ENCODE results near the gene TAPT1. TPM values are rescaled to one million over a fixed set of nuclear protein-coding genes. Genes with fewer than 3 reads are reported as not detected.
"Not testable (repeated sequence)": the region's sequence is repeated elsewhere in the genome, so short reads cannot be mapped to it uniquely, and the experiment has no call there.

TAPT1 gene
- polyA plus RNA-seq, 10 donors, result 23.6 to 43.0 (median 33.6) TPM

GRCh38 chr4:16183604-16184003 lies 42.7 kb downstream of the TAPT1 start:
- no peak for DNase-seq

DNA sequence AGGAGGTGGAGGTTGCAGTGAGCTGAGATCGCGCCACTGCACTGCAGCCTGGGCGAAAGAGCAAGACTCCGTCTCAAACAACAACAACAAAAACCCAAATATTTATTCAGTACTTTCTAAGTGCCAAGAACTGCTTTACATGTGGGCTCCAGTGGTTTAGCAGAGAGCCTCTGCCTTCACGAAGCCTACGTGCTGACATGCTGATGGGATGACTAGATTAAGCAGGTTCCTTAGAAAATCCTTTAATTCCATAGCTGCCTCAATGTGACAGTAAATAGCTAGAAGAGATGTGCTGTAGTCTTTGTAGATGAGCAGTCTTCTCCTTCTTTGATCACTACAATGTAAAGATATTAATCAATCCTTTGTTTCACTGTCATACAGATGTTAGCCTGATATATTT lies 49.6 kb downstream of the TAPT1 start:
- no peak for DNase-seq

DNA sequence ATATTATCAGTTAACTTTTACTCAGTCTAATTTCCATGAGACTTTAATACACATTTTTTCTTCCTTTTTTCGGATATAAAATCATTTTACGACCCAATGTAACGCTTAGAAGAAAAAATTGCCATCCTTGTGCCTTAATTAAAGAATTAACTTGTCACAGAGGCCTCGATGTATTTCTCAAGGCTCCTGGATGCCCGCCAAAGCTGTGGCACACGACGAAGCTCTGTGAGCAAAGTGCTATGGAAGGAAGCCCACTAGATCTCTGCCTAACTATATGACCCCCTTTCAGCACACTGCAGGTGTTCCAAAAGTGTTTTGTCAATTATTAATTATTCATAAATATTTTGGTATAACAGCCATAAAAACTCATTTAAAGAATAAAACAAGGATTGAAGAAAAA lies 54.4 kb downstream of the TAPT1 start:
- DNase-seq, result no peak

- DNase-seq, result no peak
Observed at GRCh38 chr4:16169490-16169889, 56.8 kb downstream of the TAPT1 start.

GRCh38 chr4:16168710-16169388 lies 57.4 kb downstream of the TAPT1 start:
- no peak for DNase-seq

GRCh38 chr4:16168144-16168543 lies 58.1 kb downstream of the TAPT1 start:
- no peak for DNase-seq

DNA sequence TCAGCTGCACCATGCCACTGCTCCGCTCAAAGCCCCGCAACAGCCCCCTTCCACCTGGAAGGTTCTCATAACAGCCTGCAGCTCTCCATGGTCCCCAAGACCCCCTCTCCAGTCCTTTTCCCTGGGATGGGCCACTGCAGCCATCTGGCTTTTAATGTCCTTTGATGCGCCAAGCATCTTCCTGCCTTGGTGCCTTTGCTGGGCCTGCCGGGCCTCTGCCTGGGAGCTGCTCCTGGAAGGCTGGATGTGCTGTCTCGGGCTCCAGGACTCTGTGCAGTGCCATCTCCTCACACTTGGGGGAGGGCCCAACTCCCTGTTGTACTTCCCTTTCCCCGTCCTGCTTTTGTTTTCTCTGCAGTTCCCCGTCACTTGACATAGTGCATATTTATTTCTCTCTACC lies 60.3 kb downstream of the TAPT1 start:
- DNase-seq, result no peak

- no peak for DNase-seq
Observed at GRCh38 chr4:16162891-16163290, 63.4 kb downstream of the TAPT1 start.

GRCh38 chr4:16161851-16162408 lies 64.3 kb downstream of the TAPT1 start:
- no peak for DNase-seq

DNA sequence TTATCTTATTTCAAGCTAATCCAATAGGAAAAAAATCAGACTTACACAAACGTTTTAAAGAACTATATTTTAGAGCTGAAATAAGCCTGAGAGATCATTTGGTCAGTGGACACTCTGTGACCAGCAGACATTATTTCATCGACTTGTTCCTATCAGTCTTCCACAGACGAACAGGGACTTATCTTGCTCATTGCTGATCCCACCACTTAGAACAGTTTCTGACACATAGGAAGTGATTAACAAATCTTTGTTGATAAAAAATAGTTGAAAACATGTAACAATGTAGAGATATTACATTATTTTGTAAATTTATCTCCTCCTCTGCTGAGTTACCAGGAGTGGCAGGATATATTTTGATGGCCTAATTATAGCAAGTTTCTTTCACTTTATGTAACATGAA lies 65.8 kb downstream of the TAPT1 start:
- no peak for DNase-seq

DNA sequence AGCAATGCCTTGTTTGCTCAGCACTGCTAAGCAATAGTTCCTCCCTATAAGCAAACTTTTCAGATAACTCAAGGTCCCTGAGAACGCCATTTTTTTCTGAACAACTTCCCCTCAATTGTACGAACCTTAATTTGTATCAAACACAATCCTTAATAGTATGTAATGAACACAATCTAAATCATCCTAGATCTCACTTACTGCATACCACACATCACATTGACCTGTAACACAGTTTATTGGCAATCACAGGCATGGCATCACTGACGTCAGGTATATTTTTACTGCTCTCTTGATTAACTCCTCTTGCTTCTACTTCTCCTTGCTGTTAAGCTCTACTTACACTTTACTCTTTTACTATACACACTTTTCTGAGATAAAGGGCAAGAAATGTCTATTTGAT lies 67.0 kb downstream of the TAPT1 start:
- no peak for DNase-seq

- no peak for DNase-seq
Observed at GRCh38 chr4:16158504-16158852, 67.8 kb downstream of the TAPT1 start.

GRCh38 chr4:16157609-16158503 lies 68.4 kb downstream of the TAPT1 start:
- no peak for DNase-seq

DNA sequence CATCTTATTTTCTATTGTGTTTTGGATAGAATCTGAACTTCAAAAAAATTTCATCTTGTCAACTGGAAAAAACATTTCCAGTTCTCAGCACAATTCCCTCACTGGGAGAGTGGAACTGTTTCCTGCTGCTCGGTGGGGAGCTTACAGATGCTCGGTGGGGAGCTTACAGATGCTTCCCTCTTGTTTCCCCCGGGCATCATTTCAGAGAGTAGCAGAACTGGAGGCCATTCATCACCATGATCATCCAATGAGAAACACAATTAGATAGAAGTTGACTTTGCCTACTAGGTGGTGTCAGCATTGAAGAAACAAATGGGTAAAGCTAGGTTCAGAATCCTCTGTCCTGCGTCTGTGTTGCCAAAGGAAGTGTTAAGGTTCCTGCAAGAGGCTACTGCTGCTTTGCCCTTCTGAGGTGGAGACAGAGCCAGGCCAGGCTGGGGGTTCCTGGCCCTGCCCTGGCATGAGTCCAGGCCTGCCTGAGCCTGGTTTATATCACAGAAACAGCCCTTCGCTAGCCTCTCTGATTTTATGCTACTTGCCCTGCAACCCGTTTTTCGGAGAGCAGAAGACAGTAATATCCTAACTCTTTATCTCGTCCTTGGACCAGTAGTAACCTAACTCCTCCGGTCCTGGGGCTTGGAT lies 70.6 kb downstream of the TAPT1 start:
- no peak for DNase-seq

GRCh38 chr4:16154451-16154850 lies 71.8 kb downstream of the TAPT1 start:
- DNase-seq, result peak in 1 of 3 donors; percentile 42

DNA sequence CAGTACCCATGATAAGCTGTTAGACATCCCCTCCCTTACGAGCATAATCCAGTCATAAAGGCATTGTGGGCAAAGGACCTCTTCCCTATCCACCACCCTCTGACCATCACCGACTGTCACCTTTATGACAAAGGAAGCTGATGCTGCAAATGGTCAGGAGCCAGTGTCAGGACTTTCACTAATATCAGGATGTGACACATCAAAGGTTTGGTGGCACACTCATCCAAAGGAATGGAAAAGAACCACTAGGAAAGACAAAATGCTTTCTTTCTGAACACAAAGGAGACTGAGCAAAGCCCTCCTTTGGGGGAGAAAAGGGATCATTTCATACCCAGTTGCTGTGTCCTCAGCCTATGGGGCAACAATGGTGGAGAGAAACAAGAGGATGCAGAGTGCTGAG lies 75.6 kb downstream of the TAPT1 start:
- DNase-seq, result no peak

- DNase-seq, result not testable (repeated sequence)
Observed at GRCh38 chr4:16144913-16145312, 81.4 kb downstream of the TAPT1 start.

DNA sequence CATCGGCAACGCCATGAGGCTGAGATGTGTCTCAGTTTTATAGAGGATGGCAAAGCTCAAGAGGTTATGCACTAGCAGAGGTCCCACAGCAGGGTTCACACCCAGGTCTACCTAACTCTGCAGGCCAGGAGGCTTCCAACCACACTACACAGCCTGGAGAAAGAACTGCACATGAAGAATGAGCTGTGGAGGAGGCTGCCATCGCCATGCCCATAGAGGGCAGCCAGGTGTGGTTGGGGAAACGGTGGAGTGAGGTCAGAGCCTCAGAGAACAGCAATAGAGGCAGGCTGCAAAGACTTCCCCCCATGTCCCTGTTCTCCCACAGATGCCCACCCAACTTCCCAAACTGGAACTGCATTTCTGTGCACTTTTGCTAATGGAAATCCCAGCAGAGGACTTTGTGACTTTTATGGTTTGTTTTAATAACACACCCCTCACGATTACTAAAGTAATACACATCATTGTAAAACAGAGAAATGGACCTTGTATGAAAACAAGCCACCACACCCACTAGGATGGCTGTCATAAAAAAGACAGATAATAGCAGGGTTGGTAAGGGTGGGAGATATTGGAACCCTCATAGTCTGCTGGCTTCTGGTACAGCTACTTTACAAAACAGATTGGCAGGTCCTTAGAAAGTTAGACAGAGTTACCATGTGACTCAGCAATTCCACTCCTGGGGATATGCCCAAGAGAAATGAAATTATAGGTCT lies 83.5 kb downstream of the TAPT1 start:
- DNase-seq, result no peak

DNA sequence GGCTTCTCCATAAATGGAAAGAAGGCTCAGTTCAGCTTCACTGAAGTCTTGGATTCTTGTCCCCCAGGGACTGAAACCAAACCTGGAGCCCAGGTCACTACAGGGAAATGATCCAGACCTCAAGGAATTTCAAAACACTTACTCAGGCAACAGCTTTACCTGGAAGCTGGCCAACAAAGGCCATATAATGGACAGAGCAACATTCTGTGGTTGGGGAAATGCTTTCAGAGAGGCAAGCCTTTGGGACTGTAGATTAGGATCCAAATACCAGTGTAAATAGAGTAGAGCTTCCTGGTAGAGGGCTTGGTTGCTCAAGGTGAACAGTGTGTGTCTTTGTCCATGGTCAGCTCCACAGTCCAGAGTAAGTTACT lies 85.4 kb downstream of the TAPT1 start:
- peak in 2 of 3 donors; percentile 34 to 94 for DNase-seq

GRCh38 chr4:16140231-16140878 lies 85.9 kb downstream of the TAPT1 start:
- no peak for DNase-seq
